GM21825 (cell line): ENCODE measurements around the gene C2CD5.
"Not testable (repeated sequence)": the region's sequence is repeated elsewhere in the genome, so short reads cannot be mapped to it uniquely, and the experiment has no call there.

Experiments used
- ATAC-seq: cut with Tn5 transposase; IDR thresholded peaks from one replicate; pipeline ENCODE4 v1.9.1; 2021; ENCODE audit warnings: mild to moderate bottlenecking, moderate library complexity; ENCODE audit not compliant: unreplicated experiment

Gene C2CD5

DNA sequence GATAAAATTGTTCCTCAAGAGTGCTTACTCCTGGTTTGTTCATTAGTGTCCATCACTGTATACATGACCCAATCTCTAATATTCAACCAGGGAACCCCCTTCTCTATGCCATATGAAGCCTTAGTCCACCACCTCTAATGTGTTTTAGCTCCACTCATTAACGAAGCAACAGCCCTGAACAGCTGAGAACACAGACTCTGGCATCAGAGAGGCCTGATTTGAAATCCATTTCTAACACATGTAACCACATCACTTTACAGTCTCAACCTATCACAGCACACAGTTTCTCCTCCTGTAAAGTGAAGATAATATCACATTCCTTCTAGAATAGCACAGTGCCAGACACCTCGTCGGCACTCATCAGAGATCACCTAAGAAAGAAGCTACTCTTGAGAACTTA lies 64.3 kb downstream of the C2CD5 start:
- ATAC-seq = no peak

DNA sequence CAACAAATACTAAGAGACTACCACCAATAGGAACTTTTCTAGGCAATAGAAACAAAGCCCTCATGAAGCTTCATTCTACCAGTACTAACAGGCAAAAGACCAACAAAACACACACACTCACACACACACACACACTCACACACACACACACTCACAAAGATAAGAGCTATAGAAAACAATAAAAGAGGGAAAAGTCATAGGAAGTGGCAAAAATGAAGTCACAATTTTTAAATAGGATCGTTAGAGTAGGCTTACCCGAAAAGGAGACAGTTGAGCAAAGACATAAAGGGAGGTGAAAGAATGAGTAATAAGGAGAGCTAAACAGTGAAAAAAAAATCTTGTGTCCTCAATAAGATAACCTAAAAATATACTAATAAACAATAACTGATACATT lies 66.5 kb downstream of the C2CD5 start:
- ATAC-seq = no peak

DNA sequence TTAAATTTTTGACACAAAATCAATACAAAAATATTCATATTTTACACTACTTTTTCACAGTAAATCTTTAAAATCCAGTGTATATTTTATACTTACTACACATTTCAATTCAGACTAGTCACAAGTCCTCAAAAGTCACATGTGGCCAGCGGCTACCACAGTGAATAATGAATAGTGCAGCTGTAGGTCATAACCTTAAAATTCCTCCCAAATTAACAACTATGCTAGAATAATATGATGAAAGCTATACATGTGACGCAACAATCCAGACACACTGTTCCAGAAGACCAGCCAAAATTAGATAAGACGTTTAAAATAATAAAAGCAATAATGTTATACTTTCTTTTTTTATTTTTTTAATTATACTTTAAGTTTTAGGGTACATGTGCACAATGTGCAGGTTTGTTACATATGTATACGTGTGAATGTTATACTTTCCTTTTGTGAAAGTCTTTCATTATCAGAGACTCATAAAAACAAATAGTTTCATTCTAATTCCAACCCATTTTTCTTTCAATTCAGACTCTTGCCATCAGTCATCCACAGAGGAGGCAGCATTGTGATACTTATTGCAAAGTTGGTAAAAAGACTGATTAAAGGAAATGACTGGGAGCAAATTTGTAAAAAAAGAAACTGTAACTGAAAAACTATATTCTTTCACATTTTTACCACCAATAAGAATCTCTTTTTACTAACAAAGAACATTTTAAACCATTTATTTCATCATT lies 67.0 kb downstream of the C2CD5 start:
- no peak for ATAC-seq

DNA sequence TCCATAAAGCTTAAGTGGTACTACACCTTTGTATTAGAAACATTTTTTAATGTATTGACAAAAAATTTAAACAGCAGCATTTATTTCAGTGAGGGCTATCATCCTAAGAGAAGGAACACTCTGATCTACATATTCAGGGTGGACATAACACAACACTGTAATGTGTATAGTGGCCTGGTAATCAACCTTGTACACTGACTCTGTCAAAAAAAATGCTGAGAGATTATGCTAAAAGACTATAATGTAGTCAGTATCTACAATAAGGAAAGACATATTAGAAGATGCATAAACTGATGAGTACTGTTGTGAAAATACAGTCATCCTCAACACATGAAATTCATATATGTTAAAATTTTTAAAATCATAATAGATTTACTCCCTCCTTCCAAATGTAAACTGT lies 68.2 kb downstream of the C2CD5 start:
- no peak for ATAC-seq

DNA sequence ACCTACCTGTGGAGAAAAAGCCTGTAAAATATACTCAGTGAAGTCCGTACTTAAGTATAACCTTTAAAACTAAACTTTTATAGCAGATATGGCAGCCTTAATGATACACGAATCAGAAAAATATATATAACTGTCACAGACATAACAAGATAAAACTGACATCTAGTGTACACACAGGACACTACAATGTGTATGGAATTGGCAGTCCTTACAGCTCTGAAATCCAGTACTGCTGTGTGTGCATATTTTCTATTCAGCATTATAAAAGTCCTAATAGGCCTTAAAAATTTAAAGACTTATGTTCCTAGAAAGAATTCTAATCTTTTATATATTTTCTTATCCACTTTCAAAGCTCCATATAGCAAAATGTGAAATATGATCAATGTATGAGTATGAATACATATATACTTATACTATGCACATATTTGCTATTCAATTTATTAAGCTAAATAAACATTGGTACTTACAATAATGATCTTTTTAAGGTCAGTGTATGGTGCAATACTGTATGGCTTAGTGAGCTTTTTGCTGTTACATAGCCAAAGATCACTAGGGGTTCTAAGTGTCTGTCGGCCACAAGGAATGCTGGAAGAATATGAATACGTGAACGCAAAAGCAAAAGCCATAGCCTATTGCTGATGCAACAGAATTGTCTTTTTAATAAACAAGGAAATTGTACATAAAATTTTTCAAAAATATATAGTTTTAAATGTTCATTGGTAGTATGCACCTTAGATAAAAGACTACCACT lies 69.2 kb downstream of the C2CD5 start:
- no peak for ATAC-seq

DNA sequence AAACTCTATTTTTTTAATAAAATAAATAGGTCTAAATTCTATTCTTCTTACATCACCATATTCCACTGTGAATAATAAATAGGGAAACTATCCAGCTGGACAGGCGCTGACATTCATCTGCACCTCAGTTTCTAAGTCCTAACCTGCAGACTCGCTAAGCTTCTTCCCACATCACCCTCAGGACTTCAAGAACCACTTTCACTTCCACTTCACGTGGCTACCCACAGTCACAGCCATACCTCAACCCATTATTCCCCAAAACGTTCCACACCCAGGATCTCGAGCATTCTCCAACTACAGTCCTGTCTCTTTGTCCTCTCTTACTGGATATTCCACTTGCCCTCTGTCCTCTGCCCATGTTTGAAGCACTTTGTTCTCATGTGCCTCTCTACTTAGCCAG lies 71.1 kb downstream of the C2CD5 start:
- ATAC-seq = peak; percentile 75

DNA sequence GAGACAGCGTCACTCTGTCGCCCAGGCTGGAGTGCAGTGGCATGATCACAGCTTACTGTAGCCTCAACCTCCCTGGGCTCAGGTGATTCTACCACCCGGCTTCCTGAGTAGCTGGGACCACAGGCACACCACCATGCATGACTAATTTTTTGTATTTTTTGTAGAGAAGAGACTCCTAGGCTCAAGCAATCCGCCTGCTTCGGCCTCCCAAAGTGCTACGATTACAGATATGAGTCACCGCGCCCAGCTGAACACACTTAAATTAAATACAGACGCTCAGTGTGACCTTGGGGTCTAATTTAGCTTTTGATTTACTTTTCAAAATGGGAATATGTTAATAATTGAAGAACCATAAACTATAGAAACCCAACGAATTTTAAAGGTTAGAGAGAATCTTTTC lies 77.2 kb downstream of the C2CD5 start:
- ATAC-seq = no peak

DNA sequence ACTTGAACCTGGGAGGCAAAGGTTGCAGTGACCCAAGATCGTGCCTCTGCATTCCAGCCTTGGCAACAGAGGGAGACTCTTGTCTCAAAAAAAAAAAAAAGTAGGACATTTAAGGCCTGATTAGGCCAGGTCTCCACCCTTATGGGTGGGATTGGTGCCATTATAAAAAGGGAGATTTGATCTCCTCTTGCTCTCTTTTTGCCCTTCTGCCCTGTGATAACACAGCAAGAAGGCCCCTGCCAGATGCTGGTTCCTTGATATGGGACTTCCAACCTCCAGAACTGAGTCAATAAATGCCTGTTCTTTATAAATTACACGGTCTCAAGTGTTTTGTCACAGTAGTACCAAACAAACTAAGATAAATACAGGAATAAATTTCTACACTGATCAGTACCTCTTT lies 81.0 kb downstream of the C2CD5 start:
- no peak for ATAC-seq

DNA sequence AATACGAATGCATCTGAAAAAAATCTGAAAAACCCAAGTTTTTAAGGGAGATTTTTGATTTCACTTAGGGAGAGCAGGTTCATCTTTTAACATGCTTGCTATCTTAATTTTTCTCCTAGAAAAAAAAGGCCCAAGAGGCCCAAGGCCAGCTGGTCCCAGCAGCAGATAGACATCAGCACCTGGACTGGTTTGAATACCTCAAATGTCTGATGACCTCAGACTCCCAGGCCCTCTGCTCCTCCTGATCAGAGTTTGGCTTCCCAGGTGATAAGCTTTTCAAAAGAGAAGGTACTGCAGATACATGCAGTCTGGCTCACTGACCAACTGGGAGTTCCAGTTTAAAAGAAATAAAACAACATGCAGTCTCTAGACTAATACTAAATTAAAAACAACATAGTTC lies 82.6 kb downstream of the C2CD5 start:
- no peak for ATAC-seq

DNA sequence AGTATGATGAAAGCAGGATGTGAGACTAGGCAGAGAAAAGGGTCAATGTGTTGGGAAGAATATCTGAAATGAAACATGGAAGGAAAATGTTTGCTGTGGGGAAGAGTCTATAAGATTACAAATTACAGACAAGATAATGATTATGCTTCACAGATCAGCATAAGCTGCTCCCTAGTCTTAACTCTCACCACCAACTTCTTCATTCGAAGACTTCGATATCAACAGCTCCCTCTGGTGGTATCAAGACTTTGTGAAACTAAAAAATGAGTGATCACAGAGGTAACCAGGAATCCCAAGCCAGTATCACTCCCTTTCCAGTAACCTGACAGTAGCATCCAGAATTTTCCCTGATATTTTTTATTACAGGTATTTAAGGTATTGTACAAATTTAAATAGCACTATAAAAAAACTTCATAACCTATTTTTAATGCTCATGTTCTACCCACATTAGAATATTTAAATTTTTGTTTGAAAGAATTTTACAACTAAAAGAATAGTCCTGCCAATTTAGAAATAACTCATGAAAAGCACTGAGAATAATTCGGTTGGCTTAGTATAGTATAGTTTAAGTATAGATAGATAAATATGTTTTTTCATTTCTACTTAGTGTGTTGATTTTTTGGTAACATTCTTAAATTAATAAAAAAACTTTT lies 84.4 kb downstream of the C2CD5 start:
- no peak for ATAC-seq

DNA sequence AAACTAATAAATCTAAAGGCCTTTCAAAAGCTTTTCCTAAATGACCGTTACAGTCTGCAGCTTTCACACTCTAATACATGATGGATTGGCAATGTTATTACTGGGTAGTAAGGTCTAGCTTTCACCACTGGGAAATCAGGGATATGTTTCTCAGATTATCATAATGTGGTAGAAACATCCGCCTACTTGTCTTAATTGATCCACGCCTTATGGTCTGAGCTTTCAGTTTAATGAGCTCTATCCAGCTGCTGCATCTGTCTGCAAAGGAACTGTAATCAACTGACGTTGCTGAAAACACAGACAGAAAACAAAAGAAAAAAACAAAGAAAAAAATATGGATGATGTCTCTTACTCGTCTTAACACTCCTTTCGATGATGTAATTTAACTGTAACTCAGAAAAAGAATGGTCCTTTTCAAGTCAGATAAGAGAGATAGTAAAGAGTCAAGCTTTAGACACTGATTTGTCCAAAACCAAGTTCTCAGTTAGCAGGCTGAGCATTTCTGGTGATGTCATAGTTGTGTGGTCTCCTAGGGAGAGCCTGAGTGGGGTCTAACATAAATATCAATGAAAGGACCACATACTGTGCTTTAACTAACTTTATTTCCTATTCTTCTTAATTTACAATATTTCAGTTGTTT lies 85.9 kb downstream of the C2CD5 start:
- ATAC-seq = no peak

DNA sequence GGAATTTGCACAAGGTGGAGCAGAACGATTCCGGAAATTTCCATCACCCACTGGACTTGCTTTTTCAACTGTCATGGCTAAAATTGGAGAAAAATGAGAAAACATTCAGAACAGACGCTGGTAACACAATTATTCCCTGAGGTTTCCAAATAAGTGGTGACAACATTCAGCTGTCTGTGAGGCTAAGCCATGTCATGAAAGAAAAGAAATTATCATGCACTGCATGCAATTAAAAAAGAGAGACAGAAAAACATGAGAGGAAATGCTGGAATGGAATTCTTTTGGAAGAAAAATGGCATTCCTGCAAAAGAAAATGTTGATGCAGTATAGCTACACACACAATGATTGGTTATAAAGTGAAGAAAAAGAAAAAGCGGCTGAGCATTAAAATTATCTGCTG lies 87.3 kb downstream of the C2CD5 start:
- no peak for ATAC-seq

DNA sequence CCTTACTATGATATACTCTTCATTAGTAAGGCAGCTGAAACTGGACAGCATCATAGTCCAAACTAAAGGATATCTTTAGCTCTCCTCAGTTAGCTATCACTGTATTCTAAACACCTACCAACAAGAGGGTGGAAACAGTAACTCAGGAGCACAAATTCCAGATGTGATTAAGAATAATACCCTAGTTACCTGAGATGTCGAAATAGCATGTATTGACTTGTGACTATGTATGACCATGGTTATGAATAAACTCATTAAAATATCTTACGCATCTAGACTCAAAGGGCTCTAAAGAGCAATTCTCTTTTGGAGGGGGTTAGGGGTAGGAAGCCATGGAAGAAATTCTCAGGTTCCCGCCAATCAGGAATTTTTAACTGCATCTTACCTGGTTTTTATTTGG lies 90.8 kb downstream of the C2CD5 start:
- ATAC-seq = no peak

DNA sequence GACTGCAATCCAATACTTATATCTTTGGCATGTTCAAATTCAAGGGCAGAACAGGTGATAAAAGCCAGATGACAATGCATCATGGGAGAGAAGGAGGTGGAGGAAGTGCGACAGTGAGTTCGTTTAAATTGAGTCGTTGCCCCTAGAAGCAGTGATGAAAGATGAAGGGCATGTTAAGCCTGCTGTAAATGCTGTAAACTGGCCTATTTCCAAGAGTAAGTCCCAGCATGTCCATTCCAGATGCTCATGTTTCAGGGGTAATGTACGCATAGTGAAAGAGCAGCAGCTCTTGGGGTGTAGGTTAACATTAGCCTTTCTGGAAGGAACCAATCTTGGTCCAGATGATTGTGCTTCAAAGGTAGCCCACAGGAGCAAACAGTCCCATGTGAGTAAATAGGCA lies 97.1 kb downstream of the C2CD5 start:
- ATAC-seq = no peak

DNA sequence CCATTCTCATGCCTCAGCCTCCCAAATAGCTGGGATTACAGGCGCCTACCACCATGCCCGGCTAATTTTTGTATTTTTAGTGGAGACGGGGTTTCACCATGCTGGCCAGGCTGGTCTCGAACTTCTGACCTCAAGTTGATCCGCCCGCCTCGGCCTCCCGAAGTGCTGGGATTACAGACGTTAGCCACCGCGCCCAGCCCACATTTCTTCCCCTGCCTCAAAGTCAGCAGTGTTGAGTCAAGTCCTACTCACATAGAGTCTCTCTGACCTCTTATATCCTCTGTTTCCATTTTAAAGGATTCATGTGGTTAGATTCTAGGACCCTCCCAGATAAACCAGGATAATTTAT lies 100.1 kb downstream of the C2CD5 start:
- ATAC-seq = not testable (repeated sequence)

DNA sequence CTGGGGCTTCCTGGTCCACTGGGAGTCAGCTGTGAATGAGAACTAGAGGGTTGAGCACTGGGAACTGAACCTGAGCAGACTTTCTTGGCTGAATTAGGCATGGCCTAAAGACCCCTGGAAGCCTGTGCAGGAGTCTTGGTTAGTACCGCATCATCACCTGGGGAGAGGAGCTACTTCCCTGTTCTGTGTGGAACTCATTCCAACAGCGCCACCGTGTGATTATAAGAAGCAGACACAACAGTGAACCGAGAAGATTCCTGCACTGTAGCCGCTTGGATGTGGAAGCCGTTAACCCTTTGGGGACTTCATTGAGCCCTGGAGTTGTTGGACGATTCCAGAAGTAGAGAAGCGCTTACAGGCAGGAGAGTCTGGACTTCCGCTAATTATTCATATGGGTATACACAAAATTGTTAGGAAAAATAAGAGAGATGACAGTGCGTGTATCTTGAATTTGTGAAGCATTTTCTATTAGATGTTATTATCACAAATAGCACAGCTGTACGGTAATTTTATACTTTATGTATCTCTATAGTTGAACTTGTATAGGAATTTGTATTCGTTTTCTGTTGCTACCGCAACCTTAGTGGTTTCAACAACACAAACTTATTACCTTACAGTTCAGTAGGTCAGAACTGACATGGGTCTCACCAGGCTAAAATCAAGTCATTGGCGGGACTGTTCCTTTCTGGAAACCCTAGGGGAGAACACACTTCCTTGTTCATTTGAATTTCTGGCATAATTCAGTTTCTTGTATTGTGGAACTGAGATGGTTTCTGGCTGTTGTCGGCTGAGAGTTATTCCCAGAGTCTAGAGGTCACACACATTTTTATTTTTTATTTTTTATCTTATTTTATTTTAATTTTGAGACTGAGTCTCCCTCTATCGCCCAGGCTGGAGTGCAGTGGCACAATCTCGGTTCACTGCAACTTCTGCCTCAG lies 100.7 kb downstream of the C2CD5 start:
- ATAC-seq = peak; percentile 100

DNA sequence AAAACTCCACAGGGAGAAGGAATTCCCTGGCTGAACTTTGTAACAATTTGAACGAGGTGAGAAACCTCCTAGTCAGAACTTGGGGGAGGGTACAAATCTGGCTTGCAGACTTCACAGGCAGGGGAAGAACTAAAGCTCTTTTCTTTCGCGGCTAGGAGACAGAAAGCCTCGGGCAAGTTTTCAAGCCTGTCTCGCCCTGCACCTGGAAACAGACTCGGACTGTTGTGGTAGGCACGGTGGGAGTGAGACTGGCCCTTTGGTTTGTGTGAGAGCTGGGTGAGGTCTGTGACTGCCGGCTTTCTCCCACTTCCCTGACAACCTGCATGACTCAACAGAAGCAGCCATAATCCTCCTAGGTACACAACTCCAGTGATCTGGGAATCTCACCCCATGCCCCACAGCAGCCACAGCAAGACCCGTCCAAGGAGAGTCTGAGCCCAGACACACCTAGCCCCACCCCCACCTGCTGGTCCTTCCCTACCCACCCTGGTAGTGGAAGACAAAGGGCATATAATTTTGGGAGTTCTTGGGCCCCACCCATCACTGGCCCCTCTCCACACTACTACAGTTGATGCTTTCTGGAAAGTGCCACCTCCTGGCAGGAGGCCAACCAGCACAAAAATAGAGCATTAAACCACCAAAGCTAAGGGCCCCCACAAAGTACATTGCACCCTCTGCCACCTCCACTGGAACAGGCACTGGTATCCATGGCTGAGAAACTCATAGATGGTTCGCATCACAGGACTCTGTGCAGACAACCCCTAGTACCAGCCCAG lies 107.1 kb downstream of the C2CD5 start:
- ATAC-seq = no peak

DNA sequence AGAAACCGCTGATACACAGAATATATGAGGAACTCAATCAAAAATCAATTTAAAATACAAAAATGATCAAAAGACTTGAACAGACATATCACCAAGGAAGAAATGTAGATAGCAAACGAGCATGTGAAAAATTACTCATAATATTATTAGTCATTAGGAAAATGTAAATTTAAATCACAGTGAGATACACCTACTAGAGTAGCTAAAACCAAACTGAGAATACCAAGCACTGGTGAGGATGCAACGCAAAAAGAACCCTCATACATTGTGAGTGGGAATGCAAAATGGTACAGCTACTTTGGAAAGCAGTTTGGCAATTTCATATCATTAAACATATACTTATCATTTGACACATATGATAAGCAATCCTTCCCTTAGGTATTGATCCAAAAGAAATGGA lies 108.8 kb downstream of the C2CD5 start:
- no peak for ATAC-seq

DNA sequence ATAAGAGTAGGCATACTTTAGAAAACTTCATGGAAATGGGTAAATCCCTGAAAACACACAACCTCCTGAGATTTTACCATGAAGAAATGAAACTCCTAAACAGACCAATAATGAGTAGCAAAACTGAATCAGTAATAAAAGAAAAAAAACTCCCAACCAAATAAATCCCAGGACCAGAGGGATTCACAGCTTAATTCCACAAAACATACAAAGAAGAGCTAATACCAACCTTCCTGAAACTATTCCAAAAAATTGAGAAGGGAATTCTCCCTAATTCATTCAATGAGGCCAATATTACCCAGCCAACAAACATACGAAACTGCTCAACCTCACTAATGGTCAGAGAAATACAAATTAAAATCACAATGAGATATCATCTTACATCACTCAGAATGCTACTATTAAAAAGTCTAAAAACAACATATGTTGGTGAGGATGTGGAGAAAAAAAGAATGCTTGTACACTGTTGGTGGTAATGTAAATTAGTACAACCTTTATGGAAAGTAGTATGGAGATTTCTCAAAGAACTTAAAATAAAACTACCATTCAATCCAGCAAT lies 112.6 kb downstream of the C2CD5 start:
- no peak for ATAC-seq

DNA sequence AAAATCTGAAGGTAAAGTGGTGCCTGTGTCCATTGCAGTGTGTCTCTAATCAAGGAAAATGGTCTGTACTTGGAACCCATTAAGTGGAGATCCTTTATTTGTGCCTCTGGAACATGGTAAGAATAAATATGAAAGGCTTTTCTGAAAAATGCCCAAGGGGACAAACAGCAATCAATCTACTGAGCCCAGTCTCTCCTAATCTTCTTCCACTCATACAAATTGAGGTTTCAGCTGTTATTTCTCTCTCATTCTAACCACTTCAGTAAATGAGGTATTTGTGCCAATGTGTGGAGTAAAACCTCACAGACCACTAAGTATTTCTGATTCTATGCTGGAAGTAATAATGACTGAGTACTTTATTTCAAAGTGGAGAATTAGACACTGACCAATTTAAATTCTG lies 127.5 kb downstream of the C2CD5 start:
- ATAC-seq = no peak
